Esophagus (tissue), 2 donors: Measurements from ENCODE around the gene IRF4. TPM values are rescaled to one million over a fixed set of nuclear protein-coding genes. Genes with fewer than 3 reads are reported as not detected.
"Not testable (repeated sequence)": the region's sequence is repeated elsewhere in the genome, so short reads cannot be mapped to it uniquely, and the experiment has no call there.

Experiments
- H3K27ac ChIP-seq, 2 donors: one replicate each; pipeline ENCODE4 v1.5.1; 2013; ENCODE audit warnings: low read depth in 2 of 2, mild to moderate bottlenecking in 2 of 2, inconsistent platforms in 1 of 2, low read length in 1 of 2, moderate library complexity in 1 of 2
- H3K27me3 ChIP-seq, 2 donors: one replicate each; pipeline ENCODE4 v1.6.1; 2013; ENCODE audit warnings: low read length in 2 of 2, control low read depth in 1 of 2, mild to moderate bottlenecking in 1 of 2; ENCODE audit not compliant: insufficient read depth in 2 of 2, control insufficient read depth in 1 of 2
- H3K36me3 ChIP-seq, 2 donors: one replicate each; pipeline ENCODE4 v1.6.1; 2013; ENCODE audit warnings: low read length in 1 of 2; ENCODE audit not compliant: control insufficient read depth in 2 of 2, insufficient read depth in 2 of 2
- H3K4me1 ChIP-seq, 2 donors: one replicate each; pipeline ENCODE4 v1.6.1; 2013; ENCODE audit warnings: low read length in 1 of 2; ENCODE audit not compliant: control insufficient read depth in 2 of 2, insufficient read depth in 2 of 2
- H3K4me3 ChIP-seq, 2 donors: one replicate each; pipeline ENCODE4 v1.5.1; 2013; ENCODE audit warnings: low read length in 2 of 2, mild to moderate bottlenecking in 2 of 2, low read depth in 1 of 2, moderate library complexity in 1 of 2
- H3K9me3 ChIP-seq, 2 donors: one replicate each; pipeline ENCODE4 v1.6.1; 2013; ENCODE audit warnings: mild to moderate bottlenecking in 2 of 2, low read depth in 1 of 2, low read length in 1 of 2, moderate library complexity in 1 of 2; ENCODE audit not compliant: control insufficient read depth in 2 of 2, insufficient read depth in 1 of 2
- WGBS, 2 donors: extraction: QIAGEN DNeasy Blood & Tissue Kit; methylation state at CpG; one replicate each; pipeline ENCODE4 v1.1.7; 2013; 5-methylcytosine and 5-hydroxymethylcytosine counted together
- polyA plus RNA-seq, 2 donors: library from polyadenylated mRNA; stranded (reverse); fragments of 200-250 nt; gene quantifications; one replicate each; pipeline ENCODE4 v1.2.3, GENCODE V29; 2013
- donor health status: healthy with polysubstance abuse.
- donor health status: Bipolar disorder and iron deficiency.

IRF4 gene
- polyA plus RNA-seq, 2 donors = 0.27 to 0.28 TPM

DNA sequence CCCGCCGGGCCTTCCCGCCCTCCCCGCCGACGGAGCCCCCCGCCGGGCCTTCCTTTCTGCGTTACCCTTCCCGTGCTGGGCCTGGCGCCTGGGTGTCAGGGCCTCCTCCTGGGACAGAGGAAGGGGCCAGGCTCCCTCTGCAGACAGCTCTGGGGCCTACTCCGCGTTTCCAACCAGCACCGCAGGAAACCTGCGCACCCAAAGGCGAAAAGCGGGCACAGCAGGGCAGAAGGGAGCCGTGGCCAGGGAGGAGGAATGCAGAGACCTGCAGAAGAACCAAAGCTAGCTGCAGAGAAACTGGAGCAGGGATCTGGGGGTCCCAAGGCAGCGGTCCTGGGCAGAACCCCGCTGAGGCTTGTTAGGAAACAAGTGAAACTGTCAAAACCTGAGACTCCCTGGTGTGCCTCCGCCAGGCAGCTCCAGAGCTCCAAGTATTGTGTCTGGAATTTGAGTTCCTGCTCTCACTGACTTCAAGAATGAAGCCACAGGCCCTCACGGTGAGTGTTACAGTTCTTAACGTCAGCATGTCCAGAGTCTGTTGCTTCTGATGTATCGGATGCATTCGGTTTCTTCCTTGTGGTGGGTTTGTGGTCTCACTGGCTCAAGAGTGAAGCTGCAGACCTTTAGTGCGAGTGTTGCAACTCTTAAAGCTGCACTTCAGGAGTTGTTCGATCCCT, 33.3 kb downstream of the IRF4 start:
- H3K9me3 ChIP-seq = peaks cover 0 to 3% of the 10 kb centered on the region in 2 donors
- H3K4me3 ChIP-seq = no peak overlapping the region
- peaks cover 0 to 4% of the 10 kb centered on the region in 2 donors for H3K27me3 ChIP-seq
- H3K27ac ChIP-seq = no peak overlapping the region
- no peaks in the 10 kb centered on the region for H3K36me3 ChIP-seq
- H3K4me1 ChIP-seq = no peaks in the 10 kb centered on the region
- WGBS, 2 donors = 92 to 93% methylated on average over 26 to 27 of the region's 27 CpGs

DNA sequence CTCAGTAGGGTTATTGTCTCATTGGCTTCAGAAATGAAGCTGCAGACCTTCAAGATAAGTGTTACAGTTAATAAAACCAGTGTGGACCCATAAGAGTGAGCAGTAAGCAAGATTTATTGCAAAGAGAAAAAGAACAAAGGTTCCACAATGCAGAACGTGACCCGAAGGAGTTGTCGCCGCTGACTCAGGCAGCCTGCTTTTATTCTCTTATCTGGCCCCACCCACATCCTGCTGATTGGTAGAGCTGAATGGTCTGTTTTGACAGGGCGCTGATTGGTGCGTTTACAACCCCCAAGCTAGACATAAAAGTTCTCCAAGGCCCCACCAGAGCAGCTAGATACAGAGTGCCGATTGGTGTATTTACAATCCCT, 33.9 kb downstream of the IRF4 start:
- 71 to 82% methylated on average over 7 of the region's 7 CpGs for WGBS, 2 donors
- H3K36me3 ChIP-seq, H3K4me1 ChIP-seq, H3K27ac ChIP-seq, H3K9me3 ChIP-seq, H3K27me3 ChIP-seq, H3K4me3 ChIP-seq: not testable (repeated sequence)

GRCh38 chr6:426198-426738, 34.7 kb downstream of the IRF4 start:
- WGBS, 2 donors = 97% methylated on average over 42 to 45 of the region's 45 CpGs
- H3K9me3 ChIP-seq, H3K4me1 ChIP-seq, H3K27ac ChIP-seq, H3K27me3 ChIP-seq, H3K36me3 ChIP-seq, H3K4me3 ChIP-seq: not testable (repeated sequence)

- Histone ChIP-seq H3K36me3 (no peaks in the 10 kb centered on the region), H3K4me1 (no peaks in the 10 kb centered on the region), H3K9me3 (no peaks in the 10 kb centered on the region), H3K27me3 (no peaks in the 10 kb centered on the region), H3K27ac (no peak overlapping the region), H3K4me3 (no peak overlapping the region)
- WGBS, 2 donors = 86 to 88% methylated on average over 11 of the region's 11 CpGs
Measured at GRCh38 chr6:428047-428603, 36.6 kb downstream of the IRF4 start.

GRCh38 chr6:429515-430121, 38.1 kb downstream of the IRF4 start:
- Histone ChIP-seq H3K4me3 (no peak overlapping the region), H3K27me3 (no peaks in the 10 kb centered on the region), H3K9me3 (no peaks in the 10 kb centered on the region), H3K4me1 (no peaks in the 10 kb centered on the region), H3K36me3 (no peaks in the 10 kb centered on the region), H3K27ac (no peak overlapping the region)
- WGBS, 2 donors = 77 to 78% methylated on average over 4 of the region's 4 CpGs

DNA sequence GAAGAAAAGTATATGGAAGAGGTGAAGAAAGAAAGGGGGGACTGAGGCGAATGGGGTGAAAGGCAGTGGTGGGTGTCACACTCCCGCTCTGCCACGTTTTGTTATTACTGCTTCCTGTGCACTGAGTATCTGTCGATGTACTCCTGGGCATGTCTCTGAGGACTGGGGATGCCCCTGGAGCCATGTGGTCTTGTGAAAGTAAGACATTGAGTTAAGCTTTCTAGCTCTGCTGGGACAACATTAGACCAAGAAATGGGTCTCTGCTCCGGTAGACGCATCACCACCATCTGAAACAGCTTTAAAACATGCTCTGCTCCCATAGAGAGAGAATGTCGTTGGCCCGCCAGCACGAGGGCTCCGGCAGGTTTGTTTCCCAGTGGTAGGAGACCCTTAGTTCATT, 40.0 kb downstream of the IRF4 start:
- H3K27me3 ChIP-seq = no peaks in the 10 kb centered on the region
- H3K36me3 ChIP-seq = no peaks in the 10 kb centered on the region
- H3K9me3 ChIP-seq = no peaks in the 10 kb centered on the region
- whole genome bisulfite sequencing, 2 donors = 81 to 83% methylated on average over 10 of the region's 10 CpGs
- no peak overlapping the region for H3K4me3 ChIP-seq
- no peak overlapping the region for H3K27ac ChIP-seq
- no peaks in the 10 kb centered on the region for H3K4me1 ChIP-seq

GRCh38 chr6:431986-432385, 40.4 kb downstream of the IRF4 start:
- no peak overlapping the region for H3K27ac ChIP-seq
- H3K4me3 ChIP-seq = no peak overlapping the region
- H3K27me3 ChIP-seq = no peaks in the 10 kb centered on the region
- no peaks in the 10 kb centered on the region for H3K9me3 ChIP-seq
- H3K4me1 ChIP-seq = no peaks in the 10 kb centered on the region
- WGBS, 2 donors = 60 to 67% methylated on average over 6 of the region's 6 CpGs
- H3K36me3 ChIP-seq = no peaks in the 10 kb centered on the region

DNA sequence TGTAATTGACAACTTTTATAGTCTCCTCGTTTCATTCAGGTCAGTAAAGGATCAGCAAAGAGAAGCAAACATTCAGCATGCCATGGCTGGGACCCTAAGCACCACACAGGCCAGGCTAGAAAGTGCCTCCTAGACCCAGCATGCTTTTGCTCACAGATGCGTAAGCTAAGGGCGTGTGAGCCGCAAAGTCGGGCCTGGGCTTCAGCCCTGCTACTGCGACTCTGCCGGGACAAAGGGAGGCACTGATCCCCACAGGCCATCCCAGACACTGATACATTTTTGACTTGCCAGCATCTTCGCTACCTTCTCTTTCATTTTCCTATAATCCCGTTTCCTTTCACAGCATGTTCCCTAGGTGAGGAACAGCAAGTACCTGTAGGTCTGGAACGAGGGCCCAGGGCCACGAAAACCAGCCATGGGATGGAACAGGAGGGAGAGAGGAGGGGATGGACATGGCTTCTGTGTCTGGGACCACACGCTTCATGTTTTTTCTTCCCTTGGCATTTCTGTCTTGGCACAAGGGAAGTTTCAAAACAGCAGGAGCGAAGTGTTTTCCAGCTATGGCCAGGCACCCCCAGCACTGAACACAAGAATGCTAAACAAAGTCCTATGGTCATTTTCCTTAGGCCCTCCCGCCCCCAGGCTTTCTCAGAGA, 42.6 kb downstream of the IRF4 start:
- H3K36me3 ChIP-seq = no peaks in the 10 kb centered on the region
- H3K27me3 ChIP-seq = no peaks in the 10 kb centered on the region
- WGBS, 2 donors = 87 to 88% methylated on average over 14 of the region's 14 CpGs
- no peak overlapping the region for H3K27ac ChIP-seq
- H3K4me1 ChIP-seq = no peaks in the 10 kb centered on the region
- no peaks in the 10 kb centered on the region for H3K9me3 ChIP-seq
- no peak overlapping the region for H3K4me3 ChIP-seq

DNA sequence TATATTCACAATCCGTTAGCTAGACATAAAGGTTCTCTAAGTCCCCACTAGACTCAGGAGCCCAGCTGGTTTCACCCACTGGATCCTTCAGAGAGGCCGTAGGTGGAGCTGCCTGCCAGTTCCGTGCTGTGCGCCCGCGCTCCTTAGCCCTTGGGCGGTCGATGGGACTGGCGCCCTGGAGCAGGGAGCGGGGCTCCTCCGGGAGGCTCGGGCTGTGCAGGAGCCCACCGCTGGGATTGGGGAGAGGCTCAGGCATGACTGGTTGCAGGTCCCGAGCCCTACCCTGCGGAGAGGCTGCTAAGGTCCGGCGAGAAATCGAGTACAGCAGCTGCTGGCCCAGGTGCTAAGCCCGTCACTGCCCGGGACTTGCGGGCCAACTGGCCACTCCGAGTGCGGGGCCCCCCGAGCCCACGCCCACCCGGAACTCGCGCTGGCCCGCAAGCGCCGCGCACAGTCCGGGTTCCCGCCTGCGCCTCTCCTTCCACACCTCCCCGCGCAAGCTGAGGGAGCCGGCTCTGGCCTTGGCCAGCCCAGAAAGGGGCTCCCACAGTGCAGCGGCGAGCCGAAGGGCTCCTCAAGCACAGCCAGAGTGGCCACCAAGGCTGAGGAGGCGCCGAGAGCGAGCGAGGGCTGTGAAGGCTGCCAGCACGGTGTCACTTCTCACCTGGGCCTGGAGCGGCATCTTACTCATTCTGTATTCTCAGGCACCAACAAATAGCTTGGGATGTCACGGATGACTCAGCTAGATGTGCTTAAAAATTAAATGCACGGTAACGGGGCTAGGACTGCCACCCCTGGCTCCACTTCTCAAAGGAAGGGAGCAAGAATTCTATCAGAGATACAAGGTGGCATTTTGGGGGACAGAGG, 44.1 kb downstream of the IRF4 start:
- Histone ChIP-seq H3K36me3 (no peaks in the 10 kb centered on the region), H3K4me3 (no peak overlapping the region), H3K9me3 (no peaks in the 10 kb centered on the region), H3K4me1 (no peaks in the 10 kb centered on the region), H3K27ac (no peak overlapping the region), H3K27me3 (no peaks in the 10 kb centered on the region)
- 94 to 97% methylated on average over 50 of the region's 50 CpGs for WGBS, 2 donors
